Measurements from ENCODE around the gene GPR27.

- no peak for TF ChIP-seq POLR2AphosphoS5 (IDR thresholded peaks at IDR 0.05; ENCODE audit: low read depth, low read length)
- no peak for TF ChIP-seq SPI1 (IDR thresholded peaks at IDR 0.05; ENCODE audit: low read depth, low read length)
- no peak for TF ChIP-seq POLR2A (IDR thresholded peaks at IDR 0.05; ENCODE audit: low read depth, low read length)
These were observed 30.0 kb upstream of the GPR27 start for GRCh38 chr3:71723452-71724170.
